Fibroblast of villous mesenchyme (primary cell): ENCODE results near the gene CHAT. TPM values are rescaled to one million over a fixed set of nuclear protein-coding genes. Genes with fewer than 3 reads are reported as not detected.

Experiments used
- DNase-seq: peaks from one replicate; pipeline ENCODE4 v3.0.0-alpha.2; 2010; ENCODE audit warnings: low read depth
- H3K4me3 ChIP-seq: 2 replicates; pipeline ENCODE4 v1.5.1; 2011; ENCODE audit warnings: low read depth, mild to moderate bottlenecking, low read length
- CTCF ChIP-seq: IDR thresholded peaks from 2 replicates; pipeline ENCODE4 v1.5.1; 2012; ENCODE audit warnings: low read depth, mild to moderate bottlenecking, low read length; ENCODE audit not compliant: insufficient read depth
- total RNA-seq: library from RNA; depleted of rRNA; stranded (reverse); fragments of >200 nt; gene quantifications from 2 replicates; pipeline ENCODE4 v1.2.3, GENCODE V29; 2012

The CHAT gene
- total RNA-seq, 1 donor: not detected

- no peak for TF ChIP-seq CTCF
- no peak overlapping the region for H3K4me3 ChIP-seq
- no peak for DNase-seq
Observed at GRCh38 chr10:49611166-49611815, 2.5 kb upstream of the CHAT start.

GRCh38 chr10:49611816-49612512 is 1.9 kb upstream of the CHAT start:
- H3K4me3 ChIP-seq: no peak overlapping the region
- DNase-seq: no peak
- no peak for TF ChIP-seq CTCF

GRCh38 chr10:49612513-49613164 is 1.2 kb upstream of the CHAT start:
- TF ChIP-seq CTCF: no peak
- no peak for DNase-seq
- H3K4me3 ChIP-seq: no peak overlapping the region

GRCh38 chr10:49613165-49613881 is 514 bp upstream of the CHAT start:
- TF ChIP-seq CTCF: no peak
- no peak overlapping the region for H3K4me3 ChIP-seq
- DNase-seq: no peak

- H3K4me3 ChIP-seq: no peak overlapping the region
- TF ChIP-seq CTCF: no peak
- DNase-seq: no peak
Observed at GRCh38 chr10:49614242-49615198, 683 bp downstream of the CHAT start.

GRCh38 chr10:49615213-49615612 is 1.4 kb downstream of the CHAT start:
- DNase-seq: no peak
- H3K4me3 ChIP-seq: no peak overlapping the region
- no peak for TF ChIP-seq CTCF
